Lower leg skin (tissue), 4 donors: ENCODE results near the gene DCP1B. TPM values are rescaled to one million over a fixed set of nuclear protein-coding genes. Genes with fewer than 3 reads are reported as not detected.

ENCODE experiments used
- DNase-seq, 2 donors: peaks; one replicate each; pipeline ENCODE4 v3.0.0-alpha.2; 2019; ENCODE audit warnings: low spot score in 2 of 2
- H3K4me3 ChIP-seq: fragments of 200-600 bp; sonication (generic); 2 replicates; pipeline ENCODE4 v1.5.1; 2017; ENCODE audit warnings: mild to moderate bottlenecking, low read depth; ENCODE audit not compliant: poor library complexity, severe bottlenecking
- CTCF ChIP-seq, 3 donors: fragments of 450-650 bp; IDR thresholded peaks; one replicate each; pipeline ENCODE4 v1.5.1; 2016; ENCODE audit warnings: antibody characterized with exemption in 3 of 3, mild to moderate bottlenecking in 3 of 3, moderate library complexity in 2 of 3
- POLR2A ChIP-seq, 2 donors: fragments of 450-650 bp; IDR thresholded peaks; one replicate each; pipeline ENCODE4 v1.6.1; 2016 to 2017; ENCODE audit warnings: antibody characterized with exemption in 2 of 2, mild to moderate bottlenecking in 1 of 2, moderate library complexity in 1 of 2
- WGBS, 2 donors: methylation state at CpG; one replicate each; pipeline ENCODE4 v1.1.5; 2018; 5-methylcytosine and 5-hydroxymethylcytosine counted together
- intact Hi-C: fragments of 100-400 bp; cut with DNase I; formaldehyde crosslinking; loops from one replicate; pipeline ENCODE4 v1.15.0; 2023; ENCODE audit warnings: low total_unique reads
- total RNA-seq, 4 donors: library from RNA; depleted of rRNA; stranded (reverse); fragments of >200 nt; gene quantifications; one replicate each; pipeline ENCODE4 v1.1.0, GENCODE V29; 2016

The DCP1B gene
- total RNA-seq, 4 donors from 2014 or later = 10.9 to 15.1 (median 13.5) TPM

- 91 to 92% methylated on average over 11 of the region's 11 CpGs for WGBS, 2 donors
- intact Hi-C loops = no loop called here
- TF ChIP-seq POLR2A (IDR thresholded peaks at IDR 0.05) (no peak), CTCF (IDR thresholded peaks at IDR 0.05) (no peak)
- no peak for DNase-seq
- no peak overlapping the region for H3K4me3 ChIP-seq
Observed at GRCh38 chr12:1927051-1927680, 77.1 kb downstream of the DCP1B start.

DNA sequence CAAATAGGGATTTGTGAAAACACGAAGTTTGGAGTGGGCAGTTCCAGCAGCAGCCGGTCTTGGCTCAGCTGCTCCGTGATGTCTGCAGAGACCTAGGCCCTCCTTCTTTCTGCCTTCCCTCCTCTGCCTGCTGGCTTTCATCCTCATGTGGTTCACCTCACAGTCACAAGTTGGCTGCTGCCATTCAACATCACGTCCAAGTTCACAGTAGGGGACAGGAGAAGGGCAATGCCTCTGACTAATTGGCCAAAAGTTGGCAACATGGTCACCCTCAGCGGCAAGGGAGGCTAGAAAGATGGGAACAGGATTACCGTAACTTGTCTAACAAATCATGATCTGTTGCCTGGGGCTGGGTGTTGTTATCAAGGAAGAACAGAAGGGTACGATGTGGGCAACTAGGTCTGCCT, 78.0 kb downstream of the DCP1B start:
- WGBS, 2 donors = 79 to 80% methylated on average over 7 of the region's 7 CpGs
- intact Hi-C loops = no loop called here
- DNase-seq = peak in 1 of 2 donors; percentile 52
- no peak overlapping the region for H3K4me3 ChIP-seq
- TF ChIP-seq POLR2A (IDR thresholded peaks at IDR 0.05) (no peak), CTCF (IDR thresholded peaks at IDR 0.05) (no peak)

DNA sequence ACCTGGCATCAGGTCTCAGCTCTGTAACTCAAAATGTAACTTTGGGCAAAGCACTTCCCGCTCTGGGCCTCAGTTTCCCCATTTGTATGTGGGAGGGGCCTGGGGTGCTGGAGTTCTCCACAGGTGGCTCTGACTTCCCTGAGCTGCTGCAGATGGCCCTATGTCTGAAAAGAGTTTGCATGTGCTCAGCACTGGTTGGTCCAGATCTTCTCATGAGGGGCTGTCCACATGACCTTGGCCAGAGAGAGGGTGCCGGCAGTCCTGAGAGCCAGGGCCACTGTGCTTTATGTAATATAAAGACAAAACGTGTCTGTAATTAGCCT, 78.6 kb downstream of the DCP1B start:
- peak in 1 of 2 donors; percentile 69 for DNase-seq
- TF ChIP-seq CTCF (IDR thresholded peaks at IDR 0.05) = no peak
- TF ChIP-seq POLR2A (IDR thresholded peaks at IDR 0.05) = no peak
- WGBS, 2 donors = 78 to 80% methylated on average over 3 of the region's 3 CpGs
- H3K4me3 ChIP-seq = no peak overlapping the region
- intact Hi-C loops = no loop called here

DNA sequence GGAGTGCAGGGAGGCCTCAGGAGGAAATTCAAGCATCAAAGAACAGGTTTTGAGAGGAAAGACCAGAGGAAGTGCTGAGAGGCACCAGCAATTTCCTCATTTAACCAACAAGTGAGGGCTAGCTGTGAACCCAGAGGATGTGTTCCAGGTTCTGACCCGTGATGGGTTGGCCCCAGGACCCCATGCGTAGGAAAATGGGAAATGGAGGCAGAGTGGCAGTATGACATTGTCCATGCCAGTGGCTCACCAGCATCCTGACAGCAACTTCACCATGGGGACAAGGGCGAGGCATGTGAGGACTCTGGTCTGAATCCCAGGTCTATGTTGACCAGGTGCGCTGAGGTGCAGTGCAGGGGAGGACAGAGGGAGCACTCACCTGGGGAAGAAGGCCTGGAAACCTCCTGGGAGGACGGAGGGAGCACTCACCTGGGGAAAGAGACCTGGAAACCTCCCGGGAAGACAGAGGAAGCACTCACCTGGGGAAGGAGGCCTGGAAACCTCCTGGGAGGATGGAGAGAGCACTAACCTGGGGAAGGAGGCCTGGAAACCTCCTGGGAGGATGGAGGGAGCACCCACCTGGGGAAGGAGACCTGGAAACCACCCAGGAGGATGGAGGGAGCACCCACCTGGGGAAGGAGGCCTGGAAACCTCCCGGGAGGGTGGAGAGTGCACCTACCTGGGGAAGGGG, 79.1 kb downstream of the DCP1B start:
- no peak for TF ChIP-seq CTCF (IDR thresholded peaks at IDR 0.05)
- no peak for TF ChIP-seq POLR2A (IDR thresholded peaks at IDR 0.05)
- 67 to 73% methylated on average over 7 of the region's 7 CpGs for WGBS, 2 donors
- peak in 1 of 2 donors; percentile 82 for DNase-seq
- H3K4me3 ChIP-seq = no peak overlapping the region
- intact Hi-C loops = no loop called here

- 88 to 95% methylated on average over 12 of the region's 12 CpGs for WGBS, 2 donors
Observed at GRCh38 chr12:1922985-1923384, 81.3 kb downstream of the DCP1B start.

More at GRCh38 chr12:1922985-1923384, 81.3 kb downstream of the DCP1B start:
- intact Hi-C loops = no loop called here
- TF ChIP-seq CTCF (IDR thresholded peaks at IDR 0.05) (no peak), POLR2A (IDR thresholded peaks at IDR 0.05) (no peak)
- no peak overlapping the region for H3K4me3 ChIP-seq
- peak in 1 of 2 donors; percentile 65 for DNase-seq
